ENCODE results near the gene CIAO2B. TPM values are rescaled to one million over a fixed set of nuclear protein-coding genes. Genes with fewer than 3 reads are reported as not detected.

CIAO2B gene
- total and polyA plus RNA-seq, 2 experiments from 2014 or later, result 92.4 to 181 TPM

DNA sequence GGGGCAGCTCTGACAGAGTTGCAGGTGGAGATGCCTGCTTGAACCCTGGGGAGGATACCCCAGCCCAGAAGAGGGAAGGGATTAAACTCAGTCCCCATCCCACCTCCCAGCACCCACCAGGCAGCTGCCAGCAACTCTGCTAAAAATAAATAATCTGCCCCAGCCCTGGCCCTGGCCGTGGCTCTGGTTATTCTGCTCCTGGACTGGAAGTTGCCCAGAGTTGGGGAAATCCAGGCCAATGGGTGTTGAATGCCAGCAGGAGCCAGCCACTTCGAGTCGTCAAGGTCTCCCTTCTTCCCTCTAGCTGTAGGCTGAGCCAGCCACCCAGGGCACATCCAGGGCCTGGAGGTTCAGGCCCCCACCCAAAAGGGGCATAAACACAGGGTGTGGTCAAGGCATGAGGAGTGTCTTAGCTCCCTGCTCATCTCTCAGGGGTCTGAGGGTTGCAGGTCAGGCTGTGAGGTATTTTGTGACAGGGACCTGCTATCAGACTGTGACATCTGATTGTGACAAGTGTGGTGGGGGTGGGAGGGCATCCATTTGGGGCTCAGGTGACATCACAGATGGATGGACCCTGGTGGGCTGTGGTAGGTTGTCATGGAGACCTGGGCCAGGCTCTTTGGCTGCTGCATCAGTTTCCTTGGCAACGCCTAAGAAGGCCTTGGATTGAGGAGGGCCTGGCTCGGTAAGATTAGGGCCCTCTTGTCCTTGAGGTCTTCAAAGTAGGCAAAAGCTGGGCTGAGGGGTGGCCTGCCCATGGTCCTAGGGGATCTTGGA is 7.8 kb downstream of the CIAO2B start:
- Mint-ChIP-seq H3K9me3 (no peaks in the 10 kb centered on the region; the same call in 2 of the 3 replicates), H3K27ac (no peak overlapping the region), H3K27me3 (ENCODE audit: insufficient read depth, low read depth, poor library complexity) (peaks cover 46% of the 10 kb centered on the region), H3K4me3 (no peak overlapping the region), H3K36me3 (ENCODE audit: low read depth) (no peaks in the 10 kb centered on the region), H3K4me1 (peaks cover 8% of the 10 kb centered on the region)
- Histone ChIP-seq H3K4me3 (no peak overlapping the region), H2AFZ (no peak overlapping the region), H3F3A (replicated peaks; ENCODE audit: low read depth) (no peaks in the 10 kb centered on the region), H3K79me2 (replicated peaks; ENCODE audit: insufficient read depth) (no peaks in the 10 kb centered on the region), H3K4me2 (no peak overlapping the region; the same call in 1 of the 2 replicates), H3K27me3 (ENCODE audit: insufficient read depth) (peaks cover 48% of the 10 kb centered on the region), H3K4me1 (ENCODE audit: insufficient read depth) (no peaks in the 10 kb centered on the region), H4K20me1 (replicated peaks; ENCODE audit: insufficient read depth) (no peaks in the 10 kb centered on the region; the same call in 1 of the 2 replicates), H3K9me2 (ENCODE audit: insufficient read depth) (no peaks in the 10 kb centered on the region), H3K27ac (ENCODE audit: low read depth) (no peak overlapping the region), H3K36me3 (ENCODE audit: insufficient read depth) (no peaks in the 10 kb centered on the region)
- ATAC-seq (no peak), DNase-seq (ENCODE audit: low spot score) (no peak)
- TF ChIP-seq, protein P1, sequence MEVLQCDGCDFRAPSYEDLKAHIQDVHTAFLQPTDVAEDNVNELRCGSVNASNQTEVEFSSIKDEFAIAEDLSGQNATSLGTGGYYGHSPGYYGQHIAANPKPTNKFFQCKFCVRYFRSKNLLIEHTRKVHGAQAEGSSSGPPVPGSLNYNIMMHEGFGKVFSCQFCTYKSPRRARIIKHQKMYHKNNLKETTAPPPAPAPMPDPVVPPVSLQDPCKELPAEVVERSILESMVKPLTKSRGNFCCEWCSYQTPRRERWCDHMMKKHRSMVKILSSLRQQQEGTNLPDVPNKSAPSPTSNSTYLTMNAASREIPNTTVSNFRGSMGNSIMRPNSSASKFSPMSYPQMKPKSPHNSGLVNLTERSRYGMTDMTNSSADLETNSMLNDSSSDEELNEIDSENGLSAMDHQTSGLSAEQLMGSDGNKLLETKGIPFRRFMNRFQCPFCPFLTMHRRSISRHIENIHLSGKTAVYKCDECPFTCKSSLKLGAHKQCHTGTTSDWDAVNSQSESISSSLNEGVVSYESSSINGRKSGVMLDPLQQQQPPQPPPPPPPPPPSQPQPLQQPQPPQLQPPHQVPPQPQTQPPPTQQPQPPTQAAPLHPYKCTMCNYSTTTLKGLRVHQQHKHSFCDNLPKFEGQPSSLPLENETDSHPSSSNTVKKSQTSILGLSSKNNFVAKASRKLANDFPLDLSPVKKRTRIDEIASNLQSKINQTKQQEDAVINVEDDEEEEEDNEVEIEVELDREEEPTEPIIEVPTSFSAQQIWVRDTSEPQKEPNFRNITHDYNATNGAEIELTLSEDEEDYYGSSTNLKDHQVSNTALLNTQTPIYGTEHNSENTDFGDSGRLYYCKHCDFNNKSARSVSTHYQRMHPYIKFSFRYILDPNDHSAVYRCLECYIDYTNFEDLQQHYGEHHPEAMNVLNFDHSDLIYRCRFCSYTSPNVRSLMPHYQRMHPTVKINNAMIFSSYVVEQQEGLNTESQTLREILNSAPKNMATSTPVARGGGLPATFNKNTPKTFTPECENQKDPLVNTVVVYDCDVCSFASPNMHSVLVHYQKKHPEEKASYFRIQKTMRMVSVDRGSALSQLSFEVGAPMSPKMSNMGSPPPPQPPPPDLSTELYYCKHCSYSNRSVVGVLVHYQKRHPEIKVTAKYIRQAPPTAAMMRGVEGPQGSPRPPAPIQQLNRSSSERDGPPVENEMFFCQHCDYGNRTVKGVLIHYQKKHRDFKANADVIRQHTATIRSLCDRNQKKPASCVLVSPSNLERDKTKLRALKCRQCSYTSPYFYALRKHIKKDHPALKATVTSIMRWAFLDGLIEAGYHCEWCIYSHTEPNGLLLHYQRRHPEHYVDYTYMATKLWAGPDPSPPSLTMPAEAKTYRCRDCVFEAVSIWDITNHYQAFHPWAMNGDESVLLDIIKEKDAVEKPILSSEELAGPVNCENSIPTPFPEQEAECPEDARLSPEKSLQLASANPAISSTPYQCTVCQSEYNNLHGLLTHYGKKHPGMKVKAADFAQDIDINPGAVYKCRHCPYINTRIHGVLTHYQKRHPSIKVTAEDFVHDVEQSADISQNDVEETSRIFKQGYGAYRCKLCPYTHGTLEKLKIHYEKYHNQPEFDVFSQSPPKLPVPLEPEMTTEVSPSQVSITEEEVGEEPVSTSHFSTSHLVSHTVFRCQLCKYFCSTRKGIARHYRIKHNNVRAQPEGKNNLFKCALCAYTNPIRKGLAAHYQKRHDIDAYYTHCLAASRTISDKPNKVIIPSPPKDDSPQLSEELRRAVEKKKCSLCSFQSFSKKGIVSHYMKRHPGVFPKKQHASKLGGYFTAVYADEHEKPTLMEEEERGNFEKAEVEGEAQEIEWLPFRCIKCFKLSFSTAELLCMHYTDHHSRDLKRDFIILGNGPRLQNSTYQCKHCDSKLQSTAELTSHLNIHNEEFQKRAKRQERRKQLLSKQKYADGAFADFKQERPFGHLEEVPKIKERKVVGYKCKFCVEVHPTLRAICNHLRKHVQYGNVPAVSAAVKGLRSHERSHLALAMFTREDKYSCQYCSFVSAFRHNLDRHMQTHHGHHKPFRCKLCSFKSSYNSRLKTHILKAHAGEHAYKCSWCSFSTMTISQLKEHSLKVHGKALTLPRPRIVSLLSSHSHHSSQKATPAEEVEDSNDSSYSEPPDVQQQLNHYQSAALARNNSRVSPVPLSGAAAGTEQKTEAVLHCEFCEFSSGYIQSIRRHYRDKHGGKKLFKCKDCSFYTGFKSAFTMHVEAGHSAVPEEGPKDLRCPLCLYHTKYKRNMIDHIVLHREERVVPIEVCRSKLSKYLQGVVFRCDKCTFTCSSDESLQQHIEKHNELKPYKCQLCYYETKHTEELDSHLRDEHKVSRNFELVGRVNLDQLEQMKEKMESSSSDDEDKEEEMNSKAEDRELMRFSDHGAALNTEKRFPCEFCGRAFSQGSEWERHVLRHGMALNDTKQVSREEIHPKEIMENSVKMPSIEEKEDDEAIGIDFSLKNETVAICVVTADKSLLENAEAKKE (CRISPR knock-in tag; IDR thresholded peaks at IDR 0.05), result no peak
- TF ChIP-seq, protein P2, sequence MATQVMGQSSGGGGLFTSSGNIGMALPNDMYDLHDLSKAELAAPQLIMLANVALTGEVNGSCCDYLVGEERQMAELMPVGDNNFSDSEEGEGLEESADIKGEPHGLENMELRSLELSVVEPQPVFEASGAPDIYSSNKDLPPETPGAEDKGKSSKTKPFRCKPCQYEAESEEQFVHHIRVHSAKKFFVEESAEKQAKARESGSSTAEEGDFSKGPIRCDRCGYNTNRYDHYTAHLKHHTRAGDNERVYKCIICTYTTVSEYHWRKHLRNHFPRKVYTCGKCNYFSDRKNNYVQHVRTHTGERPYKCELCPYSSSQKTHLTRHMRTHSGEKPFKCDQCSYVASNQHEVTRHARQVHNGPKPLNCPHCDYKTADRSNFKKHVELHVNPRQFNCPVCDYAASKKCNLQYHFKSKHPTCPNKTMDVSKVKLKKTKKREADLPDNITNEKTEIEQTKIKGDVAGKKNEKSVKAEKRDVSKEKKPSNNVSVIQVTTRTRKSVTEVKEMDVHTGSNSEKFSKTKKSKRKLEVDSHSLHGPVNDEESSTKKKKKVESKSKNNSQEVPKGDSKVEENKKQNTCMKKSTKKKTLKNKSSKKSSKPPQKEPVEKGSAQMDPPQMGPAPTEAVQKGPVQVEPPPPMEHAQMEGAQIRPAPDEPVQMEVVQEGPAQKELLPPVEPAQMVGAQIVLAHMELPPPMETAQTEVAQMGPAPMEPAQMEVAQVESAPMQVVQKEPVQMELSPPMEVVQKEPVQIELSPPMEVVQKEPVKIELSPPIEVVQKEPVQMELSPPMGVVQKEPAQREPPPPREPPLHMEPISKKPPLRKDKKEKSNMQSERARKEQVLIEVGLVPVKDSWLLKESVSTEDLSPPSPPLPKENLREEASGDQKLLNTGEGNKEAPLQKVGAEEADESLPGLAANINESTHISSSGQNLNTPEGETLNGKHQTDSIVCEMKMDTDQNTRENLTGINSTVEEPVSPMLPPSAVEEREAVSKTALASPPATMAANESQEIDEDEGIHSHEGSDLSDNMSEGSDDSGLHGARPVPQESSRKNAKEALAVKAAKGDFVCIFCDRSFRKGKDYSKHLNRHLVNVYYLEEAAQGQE (IDR thresholded peaks at IDR 0.05; ENCODE audit: unreplicated experiment), result no peak
- TF ChIP-seq, protein P3, sequence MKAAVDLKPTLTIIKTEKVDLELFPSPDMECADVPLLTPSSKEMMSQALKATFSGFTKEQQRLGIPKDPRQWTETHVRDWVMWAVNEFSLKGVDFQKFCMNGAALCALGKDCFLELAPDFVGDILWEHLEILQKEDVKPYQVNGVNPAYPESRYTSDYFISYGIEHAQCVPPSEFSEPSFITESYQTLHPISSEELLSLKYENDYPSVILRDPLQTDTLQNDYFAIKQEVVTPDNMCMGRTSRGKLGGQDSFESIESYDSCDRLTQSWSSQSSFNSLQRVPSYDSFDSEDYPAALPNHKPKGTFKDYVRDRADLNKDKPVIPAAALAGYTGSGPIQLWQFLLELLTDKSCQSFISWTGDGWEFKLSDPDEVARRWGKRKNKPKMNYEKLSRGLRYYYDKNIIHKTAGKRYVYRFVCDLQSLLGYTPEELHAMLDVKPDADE (IDR thresholded peaks at IDR 0.05), result no peak
- TF ChIP-seq EZH2phosphoT487 (IDR thresholded peaks at IDR 0.05; ENCODE audit: unreplicated experiment) (no peak), POLR2AphosphoS5 (IDR thresholded peaks at IDR 0.05; ENCODE audit: low read depth) (no peak), EZH2 (IDR thresholded peaks at IDR 0.05; ENCODE audit: low read depth, unreplicated experiment) (no peak), STAT1 (IDR thresholded peaks at IDR 0.05; ENCODE audit: unreplicated experiment) (no peak), CREB1 (CRISPR knock-in tag; IDR thresholded peaks at IDR 0.05; ENCODE audit: low read depth) (no peak), NANOG (IDR thresholded peaks at IDR 0.05; ENCODE audit: borderline replicate concordance) (no peak), ZNF114 (CRISPR knock-in tag; IDR thresholded peaks at IDR 0.05) (no peak), JUNB (IDR thresholded peaks at IDR 0.05; ENCODE audit: unreplicated experiment) (no peak), ZNF331 (CRISPR knock-in tag; IDR thresholded peaks at IDR 0.05; ENCODE audit: low read depth) (no peak)
- TF ChIP-seq, protein P4, sequence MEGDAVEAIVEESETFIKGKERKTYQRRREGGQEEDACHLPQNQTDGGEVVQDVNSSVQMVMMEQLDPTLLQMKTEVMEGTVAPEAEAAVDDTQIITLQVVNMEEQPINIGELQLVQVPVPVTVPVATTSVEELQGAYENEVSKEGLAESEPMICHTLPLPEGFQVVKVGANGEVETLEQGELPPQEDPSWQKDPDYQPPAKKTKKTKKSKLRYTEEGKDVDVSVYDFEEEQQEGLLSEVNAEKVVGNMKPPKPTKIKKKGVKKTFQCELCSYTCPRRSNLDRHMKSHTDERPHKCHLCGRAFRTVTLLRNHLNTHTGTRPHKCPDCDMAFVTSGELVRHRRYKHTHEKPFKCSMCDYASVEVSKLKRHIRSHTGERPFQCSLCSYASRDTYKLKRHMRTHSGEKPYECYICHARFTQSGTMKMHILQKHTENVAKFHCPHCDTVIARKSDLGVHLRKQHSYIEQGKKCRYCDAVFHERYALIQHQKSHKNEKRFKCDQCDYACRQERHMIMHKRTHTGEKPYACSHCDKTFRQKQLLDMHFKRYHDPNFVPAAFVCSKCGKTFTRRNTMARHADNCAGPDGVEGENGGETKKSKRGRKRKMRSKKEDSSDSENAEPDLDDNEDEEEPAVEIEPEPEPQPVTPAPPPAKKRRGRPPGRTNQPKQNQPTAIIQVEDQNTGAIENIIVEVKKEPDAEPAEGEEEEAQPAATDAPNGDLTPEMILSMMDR (conservative IDR thresholded peaks at IDR 0.05; ENCODE audit: low read depth in 2 of 2), result no peak

Measured in GM23338 (cell line).